Limb (tissue), 2 donors: ENCODE measurements around the gene SMIM15.
A peak's percentile ranks its signal among the peaks of the same experiment; 100 is the strongest.
"Not testable (repeated sequence)": the region's sequence is repeated elsewhere in the genome, so short reads cannot be mapped to it uniquely, and the experiment has no call there.

ENCODE experiments used
- DNase-seq, 2 donors: peaks; one replicate each; pipeline ENCODE4 v3.0.0-alpha.2; 2016; ENCODE audit errors: extremely low spot score in 2 of 2

The SMIM15 gene, protein sequence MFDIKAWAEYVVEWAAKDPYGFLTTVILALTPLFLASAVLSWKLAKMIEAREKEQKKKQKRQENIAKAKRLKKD

DNA sequence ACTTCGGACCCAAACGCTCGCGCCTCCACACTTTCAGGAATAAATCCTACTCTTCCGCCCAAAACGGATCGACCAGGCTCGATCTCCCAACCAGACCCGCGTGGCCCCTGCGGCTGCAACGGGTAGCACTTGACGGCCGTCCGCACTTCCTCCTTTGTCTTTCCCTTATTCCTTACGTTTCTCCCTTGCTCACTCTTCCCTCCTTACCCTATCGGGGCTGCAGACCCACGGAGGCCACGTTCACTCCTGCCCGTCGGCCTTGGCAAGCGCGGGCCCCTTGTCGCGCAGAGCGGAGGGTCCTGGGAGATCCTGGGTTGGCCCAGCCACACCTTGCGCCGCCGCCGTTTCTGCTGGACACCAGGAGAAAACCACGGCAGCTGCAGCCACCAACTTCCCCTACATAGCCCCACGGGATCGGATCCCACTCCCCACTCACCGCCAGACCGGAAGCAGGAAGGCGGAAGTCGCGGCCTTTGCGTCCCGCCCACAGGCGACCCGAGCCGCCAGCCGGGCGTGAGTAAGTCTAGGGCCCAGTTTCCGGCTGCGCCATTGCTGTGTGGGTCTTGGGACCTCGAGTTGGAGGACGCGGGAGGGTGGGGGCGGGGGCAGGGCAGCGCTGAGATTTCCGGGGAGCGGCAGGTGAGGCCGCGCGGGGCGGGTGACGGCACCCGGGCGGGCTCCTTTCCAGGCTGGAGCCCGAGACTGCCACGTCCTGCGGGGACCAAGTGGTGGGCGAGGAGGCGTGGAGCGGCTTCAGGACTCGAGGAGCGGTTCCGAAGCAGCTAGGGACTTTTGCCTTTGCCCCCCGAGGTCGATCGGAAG, at the start of gene SMIM15:
Gene SMIM15, minus strand, starts transcription at position 459 of the 822 bp plus-strand sequence. CDS start 2,297 bp downstream, outside the sequence.
- peak; percentile 87 to 92 for DNase-seq

DNA sequence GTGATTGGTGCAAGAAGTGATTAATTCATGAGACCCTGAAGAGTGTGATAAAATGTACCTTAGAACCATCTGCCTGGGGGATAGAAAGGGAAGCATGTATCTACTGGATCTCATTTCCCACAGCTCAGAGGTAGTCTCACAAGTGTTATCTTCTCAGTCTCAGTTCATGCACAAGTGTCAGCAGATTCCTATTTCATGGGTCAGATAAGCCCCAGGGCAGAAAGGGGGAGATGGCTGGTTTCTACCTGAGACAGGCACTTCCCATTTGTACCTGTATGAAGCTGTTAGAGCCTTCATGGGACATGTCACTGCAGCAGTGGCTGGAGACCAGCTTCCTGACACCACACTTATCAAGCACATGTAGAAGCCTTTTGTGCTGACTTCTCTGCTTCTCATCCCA, 45.6 kb upstream of the SMIM15 start:
- no peak for DNase-seq

DNA sequence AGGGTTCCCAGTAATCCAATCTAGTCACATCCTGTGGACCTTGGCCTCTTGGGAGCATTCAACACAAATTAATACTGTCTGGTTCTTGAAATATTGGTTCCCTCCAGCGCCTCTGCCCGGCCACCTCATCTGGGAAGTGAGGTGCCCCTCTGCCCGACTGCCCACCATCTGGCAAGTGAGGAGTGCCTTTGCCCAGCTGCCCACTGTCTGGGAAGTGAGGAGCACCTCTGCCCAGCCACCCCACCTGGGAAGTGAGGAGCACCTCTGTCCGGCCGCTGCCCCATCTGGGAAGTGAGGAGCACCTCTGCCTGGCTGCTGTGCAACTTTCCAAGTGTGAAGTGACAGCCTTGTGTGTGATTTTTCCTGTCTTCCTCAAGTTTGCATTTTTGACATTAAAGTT, 42.7 kb upstream of the SMIM15 start:
- DNase-seq = no peak

DNA sequence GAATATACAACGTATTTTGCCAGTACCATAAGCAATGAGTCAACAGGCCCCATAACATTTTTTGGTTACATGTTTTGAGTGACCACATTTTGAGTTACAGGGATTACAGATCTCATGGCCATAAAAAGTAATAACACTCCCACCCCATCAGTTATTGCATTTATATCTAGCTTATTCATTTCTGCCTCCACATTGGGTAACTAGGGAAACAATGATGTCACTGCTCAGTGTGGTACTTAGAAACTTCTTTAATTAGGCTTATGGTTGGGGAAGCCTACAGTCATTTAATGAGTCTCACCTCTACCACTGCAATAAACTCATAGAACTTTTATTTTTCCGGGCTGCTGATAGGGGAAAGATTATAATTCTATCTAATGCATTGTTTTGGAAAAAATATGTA, 39.9 kb upstream of the SMIM15 start:
- no peak for DNase-seq

DNA sequence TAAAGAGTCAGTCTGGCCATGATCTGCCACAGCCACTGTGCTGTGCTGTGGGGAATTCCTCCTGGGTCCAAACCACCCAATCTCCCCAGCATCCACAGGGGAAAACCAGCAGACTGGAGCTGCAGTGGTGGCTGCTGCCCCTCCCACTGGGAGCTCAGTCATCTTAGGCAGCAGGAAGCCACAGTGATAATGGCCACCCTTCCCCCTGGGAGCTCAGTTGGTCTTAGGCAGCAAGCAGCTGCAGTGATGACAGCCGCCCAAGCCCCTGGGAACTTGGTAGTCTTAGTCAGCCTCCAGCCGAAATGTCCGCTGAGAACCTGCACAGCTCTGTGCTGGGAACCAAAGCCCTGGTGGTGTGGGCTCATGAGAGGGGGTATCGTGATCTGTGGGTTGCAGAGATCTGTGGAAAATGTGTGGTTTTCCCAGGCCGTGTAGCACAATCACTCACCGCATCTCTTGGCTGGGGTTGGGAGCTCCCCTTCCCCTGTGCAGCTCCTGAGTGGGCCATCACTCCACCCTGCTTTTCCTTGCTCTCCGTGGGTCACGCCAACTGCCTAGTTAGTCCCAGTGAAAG, 38.4 kb upstream of the SMIM15 start:
- DNase-seq = no peak

DNA sequence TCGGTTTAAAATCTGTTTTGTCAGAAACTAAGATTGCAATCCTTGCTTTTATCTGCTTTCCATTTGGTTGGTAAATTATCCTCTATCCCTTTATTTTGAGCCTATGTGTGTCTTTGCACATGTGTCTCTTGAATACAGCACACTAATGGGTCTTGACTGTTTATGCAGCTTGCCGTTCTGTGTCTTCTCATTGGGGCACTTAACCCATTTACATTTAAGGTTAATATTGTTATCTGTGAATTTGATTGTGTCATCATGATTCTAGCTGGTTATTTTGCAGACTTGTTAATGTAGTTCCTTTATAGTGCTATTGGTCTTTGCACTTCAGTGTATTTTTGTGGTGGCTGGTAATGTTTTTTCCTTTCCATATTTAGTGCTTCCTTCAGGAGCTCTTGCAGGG, 36.3 kb upstream of the SMIM15 start:
- DNase-seq = no peak

DNA sequence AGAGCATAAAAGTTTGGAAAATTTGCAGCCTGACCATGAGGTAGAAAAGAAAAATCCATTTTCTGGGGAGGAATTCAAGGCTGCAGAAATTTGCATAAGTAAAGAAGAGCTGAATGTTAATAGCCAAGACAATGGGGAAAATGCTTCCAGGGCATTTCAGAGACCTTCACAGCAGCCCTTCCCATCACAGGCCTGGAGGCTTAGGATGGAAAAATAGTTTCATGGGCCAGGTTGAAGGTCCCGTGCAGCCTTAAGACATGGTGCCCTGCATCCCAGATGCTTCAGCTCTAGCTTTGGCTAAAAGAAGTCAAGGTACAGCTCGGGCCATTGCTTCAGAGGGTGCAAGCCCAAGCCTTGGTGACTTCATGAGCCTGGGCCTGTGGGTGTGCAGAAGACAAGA, 25.6 kb upstream of the SMIM15 start:
- DNase-seq = not testable (repeated sequence)

DNA sequence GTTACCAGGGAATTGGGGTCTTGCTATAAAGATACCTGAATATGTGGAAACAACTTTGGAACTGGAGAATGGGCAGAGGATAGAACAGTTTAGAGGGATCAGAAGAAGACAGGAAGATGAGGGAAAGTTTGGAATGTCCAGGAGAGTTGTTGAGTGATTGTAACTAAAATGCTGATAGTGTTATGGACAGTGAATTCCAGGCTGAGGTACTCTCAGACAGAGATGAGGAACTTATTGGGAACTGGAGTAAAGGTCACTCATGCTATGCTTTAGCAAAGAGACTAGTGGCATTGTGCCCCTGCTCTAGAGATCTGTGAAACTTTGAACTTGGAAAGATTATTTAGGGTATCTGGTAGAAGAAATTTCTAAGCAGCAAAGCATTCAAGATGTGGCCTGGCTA, 25.1 kb upstream of the SMIM15 start:
- not testable (repeated sequence) for DNase-seq

DNA sequence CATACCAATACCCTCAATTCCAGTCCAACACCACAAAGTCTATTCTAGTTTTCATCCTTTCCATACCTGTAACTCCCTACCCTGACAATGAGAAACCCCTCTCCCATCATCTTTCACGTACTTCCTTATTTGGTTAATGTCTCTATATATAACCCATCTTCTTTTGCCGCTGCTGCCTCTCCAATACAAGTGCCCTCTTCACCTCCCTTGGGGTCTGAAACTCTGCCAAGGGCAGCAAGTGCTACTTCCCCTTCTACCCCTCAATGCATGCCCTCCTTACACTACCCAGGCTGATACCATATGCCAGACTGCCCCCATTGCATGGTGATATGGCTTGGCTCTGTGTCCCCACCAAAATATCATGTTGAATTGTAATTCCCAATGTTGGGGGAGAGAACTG, 24.4 kb upstream of the SMIM15 start:
- no peak for DNase-seq

DNA sequence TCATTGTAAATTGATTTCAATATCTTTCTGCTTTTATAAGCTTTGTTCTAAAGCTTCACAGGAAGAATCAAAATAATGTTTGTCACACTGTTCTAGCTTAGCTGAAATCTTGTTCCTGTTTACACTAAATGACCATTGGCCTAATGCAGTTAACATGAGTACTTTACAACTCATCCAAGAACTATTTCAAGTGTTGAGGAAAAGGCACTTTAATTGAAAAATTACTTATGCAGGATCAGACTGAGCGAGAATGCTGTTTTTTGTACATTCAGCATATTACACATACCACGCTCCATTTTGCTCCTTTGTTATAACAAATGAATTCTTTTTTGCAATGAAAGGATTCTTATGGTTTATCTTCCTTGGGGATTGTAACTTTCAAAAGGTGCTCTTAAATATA, 22.4 kb upstream of the SMIM15 start:
- no peak for DNase-seq

DNA sequence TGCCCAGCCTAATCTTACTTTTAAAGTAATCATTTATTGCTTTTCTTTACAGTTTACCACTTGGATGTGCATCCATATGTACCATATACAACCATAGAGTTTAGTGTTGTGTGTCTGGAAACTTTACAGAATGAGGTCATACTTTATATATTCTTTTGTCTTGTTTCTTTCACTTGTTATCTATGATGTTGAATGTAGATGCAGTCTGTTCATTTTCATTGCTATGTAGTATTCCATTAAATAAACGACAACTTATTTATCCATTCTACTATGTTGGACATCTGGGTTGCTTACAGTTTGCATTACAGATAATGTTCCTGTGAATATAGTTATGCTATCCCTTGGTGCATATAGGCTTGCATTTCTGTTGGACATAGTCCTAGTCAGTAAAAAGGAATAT, 21.3 kb upstream of the SMIM15 start:
- no peak for DNase-seq

DNA sequence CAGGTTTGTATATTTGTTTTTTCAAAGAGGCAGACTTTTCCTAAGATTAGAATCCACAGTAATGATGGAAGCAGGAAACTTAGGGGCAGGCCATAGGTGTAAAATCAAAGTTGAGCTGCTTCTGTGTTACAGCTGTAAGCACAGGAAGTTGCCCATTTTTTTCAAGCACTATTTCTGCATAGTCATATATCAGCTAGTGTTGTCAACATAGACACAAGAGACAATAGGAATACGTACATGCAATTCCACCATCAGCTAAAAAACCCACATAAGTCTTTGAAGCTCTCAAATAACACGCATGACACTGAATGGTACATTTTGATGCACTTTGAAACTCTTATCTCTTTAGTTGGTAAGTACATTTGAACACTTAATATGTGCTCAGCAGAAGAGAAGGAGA, 20.2 kb upstream of the SMIM15 start:
- no peak for DNase-seq

DNA sequence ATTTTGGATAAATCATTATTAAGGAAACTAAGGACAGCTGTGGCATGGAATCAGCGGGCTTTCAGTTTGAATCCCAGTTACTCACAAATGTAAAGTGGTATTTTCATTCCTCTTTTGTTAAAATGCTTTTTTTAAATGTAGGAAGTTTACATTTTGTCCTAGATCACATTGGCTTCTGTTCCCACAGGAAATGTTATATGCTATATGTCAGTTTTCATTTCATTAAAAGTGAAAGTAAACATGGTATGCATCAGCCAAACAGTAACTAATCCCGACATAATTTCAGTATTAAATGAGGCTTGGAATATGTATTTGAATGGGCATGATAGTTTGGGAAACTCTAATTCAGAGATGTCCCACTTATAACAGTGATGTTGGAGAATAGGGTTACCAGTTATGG, 18.6 kb upstream of the SMIM15 start:
- no peak for DNase-seq

DNA sequence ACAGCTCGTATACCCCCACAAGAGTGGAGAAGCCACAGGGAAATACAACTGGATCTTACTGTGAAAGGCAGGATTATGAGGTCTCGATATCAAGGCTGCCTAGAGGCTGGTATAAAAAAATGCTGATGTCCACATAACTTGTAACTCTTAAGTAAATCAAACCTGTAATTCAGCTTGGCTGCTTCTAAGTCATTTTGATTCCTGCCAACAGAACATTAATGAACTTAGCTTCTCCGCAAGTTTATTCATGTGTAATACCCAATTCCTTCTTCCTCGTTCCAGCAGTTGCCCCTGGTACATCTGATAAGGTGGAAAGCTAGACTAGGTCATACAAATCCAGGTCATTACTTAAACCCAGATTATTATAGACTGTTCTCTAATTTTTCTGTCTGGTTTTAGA, 16.4 kb upstream of the SMIM15 start:
- DNase-seq = no peak

DNA sequence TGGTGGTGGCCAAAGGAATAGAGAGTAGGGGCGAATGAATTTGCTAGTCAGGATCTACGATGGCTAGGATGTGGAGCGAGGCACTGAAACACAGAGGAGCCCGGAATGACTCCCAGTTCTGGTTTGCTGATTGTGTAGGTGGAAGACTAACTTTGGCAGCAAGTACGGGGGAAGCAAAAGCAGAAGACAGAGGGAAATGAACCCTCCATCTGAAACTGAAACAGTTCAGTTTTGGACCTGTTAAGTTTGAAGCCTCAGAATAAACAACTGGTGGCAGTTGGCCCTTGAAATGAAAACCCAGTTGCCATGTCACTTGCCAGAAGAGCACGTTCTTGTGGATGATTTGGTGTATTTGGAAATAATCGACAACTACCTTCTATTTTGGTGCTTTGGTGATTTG, 15.4 kb upstream of the SMIM15 start:
- no peak for DNase-seq

DNA sequence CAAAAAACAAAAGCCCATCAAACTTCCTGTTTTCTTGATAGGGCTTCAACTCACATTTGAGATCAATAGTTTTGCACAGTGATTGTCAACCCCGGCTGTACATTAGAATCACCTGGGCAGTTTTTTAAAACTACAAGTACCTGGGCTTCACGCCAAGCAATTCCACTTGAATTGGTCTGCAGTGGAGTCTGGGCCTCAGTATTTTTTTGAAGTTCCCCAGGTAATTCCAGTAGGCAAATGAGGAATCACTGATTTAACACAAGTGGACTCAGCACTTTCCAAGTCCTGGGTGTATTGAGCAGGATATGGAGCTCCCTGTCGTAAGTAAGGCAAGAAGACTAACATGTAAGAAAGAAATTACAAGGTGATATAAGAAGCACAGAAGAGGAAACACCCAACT, 14.8 kb upstream of the SMIM15 start:
- no peak for DNase-seq

DNA sequence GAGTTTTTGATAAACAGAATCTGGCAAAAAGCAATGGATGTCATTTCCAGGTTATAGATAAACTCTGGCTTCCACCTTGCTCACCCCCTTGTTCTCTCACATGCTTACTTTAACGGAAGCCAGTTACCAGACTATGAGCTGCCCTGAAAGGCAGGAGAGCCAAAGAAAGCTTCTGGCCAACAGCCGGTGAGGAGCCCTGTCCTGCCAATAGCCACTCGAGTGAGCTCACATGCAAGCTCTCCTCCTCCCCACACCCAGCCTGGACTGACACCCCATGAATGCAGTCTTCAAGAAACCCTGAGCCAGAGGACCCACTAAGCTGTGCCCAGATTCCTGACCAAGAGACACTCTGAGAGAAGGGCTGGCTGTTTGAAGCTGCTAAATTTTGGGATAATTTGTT, 14.4 kb upstream of the SMIM15 start:
- DNase-seq = no peak

DNA sequence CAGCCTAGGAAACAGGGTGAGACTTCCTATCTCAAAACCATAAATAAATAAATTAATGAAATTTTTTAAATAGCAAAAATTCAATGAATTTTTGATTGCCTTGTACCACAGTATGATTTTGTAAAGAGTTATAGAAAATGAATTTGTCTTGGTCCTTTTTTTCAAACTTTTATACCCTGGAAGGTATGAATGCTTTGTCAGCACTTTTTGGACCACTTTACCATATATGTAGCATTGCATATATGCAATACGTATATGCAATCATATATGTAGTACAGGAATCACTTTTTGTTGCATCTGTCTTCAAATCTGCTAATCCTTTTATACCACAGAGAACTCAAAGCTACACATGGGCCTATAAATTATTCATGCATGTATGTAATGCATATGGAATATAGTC, 9.2 kb upstream of the SMIM15 start:
- no peak for DNase-seq

DNA sequence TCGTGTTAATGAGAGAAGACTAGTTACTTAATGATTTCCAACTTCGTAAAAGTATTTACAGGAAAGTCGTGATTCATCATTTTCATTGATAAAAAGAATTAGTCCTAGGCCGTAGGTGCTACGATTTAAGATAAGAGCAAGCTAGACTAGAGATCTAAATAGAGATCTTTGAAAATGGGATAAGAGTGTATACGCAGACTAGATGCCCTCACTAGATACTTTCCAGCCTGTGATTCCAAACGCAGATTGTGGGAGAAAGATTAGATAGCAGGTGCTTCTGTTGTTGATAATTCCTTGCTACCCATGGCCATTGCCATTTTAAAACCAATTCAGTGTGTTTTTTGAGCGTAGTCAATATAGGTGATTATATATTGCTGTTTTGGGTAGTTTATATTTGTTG, 6.7 kb upstream of the SMIM15 start:
- no peak for DNase-seq

DNA sequence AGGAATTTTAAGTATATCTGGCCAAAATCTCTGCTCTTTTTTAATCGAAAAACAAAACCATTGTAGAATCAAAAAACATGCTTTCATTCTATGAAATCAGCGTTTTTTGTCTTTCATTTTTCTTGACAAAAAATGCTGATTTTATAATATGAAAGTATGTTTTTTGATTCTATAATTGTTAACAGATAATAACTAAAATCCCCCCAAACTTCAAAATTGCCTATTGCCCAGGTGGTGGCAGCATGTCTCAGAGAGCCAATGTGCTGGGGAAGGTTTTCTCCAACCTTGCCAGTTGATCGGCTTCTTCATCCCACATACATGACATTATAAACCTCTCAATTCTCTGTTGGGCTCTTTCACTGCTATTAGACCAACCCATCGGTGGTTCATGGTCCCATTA, 5.1 kb upstream of the SMIM15 start:
- DNase-seq = no peak

DNA sequence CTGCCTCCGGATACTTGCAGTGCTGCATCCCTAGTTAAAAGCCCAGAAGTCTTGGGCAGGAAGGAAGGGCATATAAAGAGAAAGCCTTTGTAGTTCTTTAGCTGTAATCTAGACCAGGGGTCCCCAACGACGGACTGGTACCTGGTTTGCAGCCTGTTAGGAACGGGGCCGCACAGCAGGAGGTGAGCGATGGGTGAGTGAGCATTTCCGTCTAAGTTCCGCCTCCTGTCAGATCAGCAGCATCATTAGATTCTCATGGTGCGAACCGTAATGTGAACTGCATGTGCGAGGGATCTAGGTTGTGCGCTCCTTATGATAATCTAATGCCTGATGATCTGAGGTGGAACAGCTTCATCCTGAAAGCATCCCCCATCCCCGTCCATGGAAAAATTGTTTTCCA, 1.6 kb upstream of the SMIM15 start:
- DNase-seq = no peak

DNA sequence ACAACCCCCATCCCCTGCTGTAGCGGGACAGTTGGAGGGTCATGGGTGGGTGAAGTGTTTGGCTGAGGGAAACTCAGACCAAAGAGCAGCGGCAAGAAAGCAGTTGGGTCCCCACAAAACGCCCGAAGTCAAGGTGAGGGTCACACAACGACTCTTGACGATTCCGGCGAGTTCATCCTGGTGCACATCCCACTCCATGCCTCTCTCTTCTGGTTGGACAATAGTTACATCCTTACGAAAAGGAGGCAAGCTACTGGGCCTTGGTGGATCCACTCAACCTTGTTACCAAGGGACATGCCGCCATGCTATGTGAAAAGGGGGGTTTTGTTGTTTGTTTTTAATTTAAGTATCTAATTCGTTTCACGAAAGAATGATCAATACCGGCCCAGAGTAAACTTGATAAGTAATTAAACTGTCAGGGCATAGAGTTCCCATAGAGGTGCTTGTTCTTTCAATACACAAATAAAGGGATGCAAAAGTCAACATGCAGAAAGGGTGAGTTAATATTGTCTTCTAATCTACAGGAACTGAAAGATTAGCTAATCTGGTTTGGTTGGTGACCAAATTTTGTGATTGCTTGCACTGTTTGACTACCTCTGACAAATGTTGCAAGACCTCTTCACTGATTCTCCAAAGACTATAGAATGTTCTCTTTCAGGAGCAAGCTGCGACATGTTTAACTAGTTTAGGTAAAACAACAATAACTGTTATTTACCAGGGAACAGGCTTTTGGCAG, 732 bp upstream of the SMIM15 start:
- no peak for DNase-seq

DNA sequence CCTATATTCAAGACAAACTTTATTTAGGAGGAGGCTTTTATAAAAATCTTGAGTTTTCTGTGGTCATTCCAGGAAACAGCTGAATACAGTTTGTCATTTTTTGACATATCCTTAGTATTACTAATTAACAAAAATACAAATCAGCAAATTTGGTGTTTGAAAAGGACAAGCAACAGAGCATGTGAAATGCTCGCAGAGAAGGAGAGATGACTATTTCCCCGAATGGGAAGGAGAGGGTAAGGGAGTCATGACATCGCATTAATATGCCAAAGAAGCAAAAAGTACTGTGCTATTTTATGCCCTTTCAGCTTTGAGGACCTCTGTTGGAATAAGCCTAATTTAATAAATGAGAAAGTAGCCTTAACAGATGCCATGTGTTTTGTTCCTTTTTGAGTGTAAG, 1.8 kb downstream of the SMIM15 start:
- DNase-seq = no peak
